GM23248 (cell line): ENCODE data around the gene EMC6. TPM values are rescaled to one million over a fixed set of nuclear protein-coding genes. Genes with fewer than 3 reads are reported as not detected.

Source experiments
- DNase-seq: peaks from one replicate; pipeline ENCODE4 v3.0.0-alpha.2; 2015
- H2AFZ ChIP-seq: fragments of 200-600 bp; sonication (generic); 2 replicates; pipeline ENCODE4 v1.6.1; 2016; ENCODE audit warnings: antibody characterized with exemption
- H3F3A ChIP-seq: fragments of 200-600 bp; sonication (generic); 2 replicates; pipeline ENCODE4 v1.6.1; 2016; ENCODE audit warnings: mild to moderate bottlenecking, antibody characterized with exemption, mixed run types; ENCODE audit not compliant: insufficient read depth
- H3K27ac ChIP-seq: fragments of 200-600 bp; sonication (generic); 2 replicates; pipeline ENCODE4 v1.5.1; 2016; ENCODE audit warnings: mild to moderate bottlenecking
- H3K27me3 ChIP-seq: fragments of 200-600 bp; sonication (generic); replicated peaks from 2 replicates; pipeline ENCODE4 v1.6.1; 2016; ENCODE audit warnings: mild to moderate bottlenecking; ENCODE audit not compliant: insufficient read depth
- H3K36me3 ChIP-seq: fragments of 200-600 bp; sonication (generic); 2 replicates; pipeline ENCODE4 v1.6.1; 2016; ENCODE audit warnings: low read depth, mild to moderate bottlenecking
- H3K4me1 ChIP-seq: fragments of 200-600 bp; sonication (generic); 2 replicates; pipeline ENCODE4 v1.6.1; 2016; ENCODE audit warnings: mild to moderate bottlenecking; ENCODE audit not compliant: insufficient read depth
- H3K4me2 ChIP-seq: fragments of 200-600 bp; sonication (generic); one replicate; pipeline ENCODE4 v1.6.1; 2016; ENCODE audit warnings: mild to moderate bottlenecking; ENCODE audit not compliant: unreplicated experiment
- H3K4me3 ChIP-seq: fragments of 200-600 bp; sonication (generic); 2 replicates; pipeline ENCODE4 v1.5.1; 2016; ENCODE audit warnings: mild to moderate bottlenecking
- H3K79me2 ChIP-seq: fragments of 200-600 bp; sonication (generic); 2 replicates; pipeline ENCODE4 v1.6.1; 2016; ENCODE audit warnings: mild to moderate bottlenecking; ENCODE audit not compliant: insufficient read depth
- H3K9ac ChIP-seq: fragments of 200-600 bp; sonication (generic); 2 replicates; pipeline ENCODE4 v1.6.1; 2016; ENCODE audit warnings: mild to moderate bottlenecking
- H3K9me2 ChIP-seq: fragments of 200-600 bp; sonication (generic); 2 replicates; pipeline ENCODE4 v1.6.1; 2016; ENCODE audit warnings: mixed run types, mild to moderate bottlenecking, moderate library complexity; ENCODE audit not compliant: insufficient read depth
- H3K9me3 ChIP-seq: fragments of 200-600 bp; sonication (generic); one replicate; pipeline ENCODE4 v1.6.1; 2017; ENCODE audit warnings: low read depth
- H4K20me1 ChIP-seq: fragments of 200-600 bp; sonication (generic); 2 replicates; pipeline ENCODE4 v1.6.0; 2016; ENCODE audit not compliant: insufficient read depth
- EZH2 ChIP-seq: fragments of 200-600 bp; sonication (generic); IDR thresholded peaks from 2 replicates; pipeline ENCODE4 v1.6.1; 2018; ENCODE audit warnings: antibody characterized with exemption, mild to moderate bottlenecking; ENCODE audit not compliant: insufficient read depth, poor library complexity, severe bottlenecking
- EZH2phosphoT487 ChIP-seq: fragments of 200-600 bp; sonication (generic); IDR thresholded peaks from 2 replicates; pipeline ENCODE4 v1.6.1; 2018; ENCODE audit warnings: antibody characterized with exemption, moderate library complexity, mild to moderate bottlenecking, low read depth; ENCODE audit not compliant: insufficient read depth
- WGBS, 2 experiments: methylation state at CpG; one replicate each; pipeline ENCODE4 v1.1.6; 2015 to 2017; ENCODE audit warnings: low lambda C conversion rate in 2 of 2, low coverage in 1 of 2; ENCODE audit errors: missing lambda C conversion rate in 2 of 2; 5-methylcytosine and 5-hydroxymethylcytosine counted together
- in situ Hi-C: fragments of 300-500 bp; cut with MboI; formaldehyde crosslinking; loops from 2 replicates; pipeline ENCODE4 v1.15.0; 2020
- polyA plus RNA-seq: library from polyadenylated mRNA; unstranded; fragments of >200 nt; fragmentation: Nextera tagmentation; extraction: Ambion mirVana; gene quantifications from 2 replicates; pipeline ENCODE4 v1.2.1, GENCODE V29; 2016
- total RNA-seq: library from RNA; depleted of rRNA; stranded (reverse); fragments of >200 nt; shearing (Covaris generic); gene quantifications from 2 replicates; pipeline ENCODE4 v1.2.3, GENCODE V29; 2014

Gene EMC6
- total and polyA plus RNA-seq, 2 experiments from 2014 or later, result 28.6 to 114 TPM

- H3K27ac ChIP-seq, result no peak overlapping the region
- peaks cover 4% of the 10 kb centered on the region; the same call in 1 of the 2 replicates for H3F3A ChIP-seq
- H3K4me1 ChIP-seq, result peaks cover 10% of the 10 kb centered on the region; the same call in 1 of the 2 replicates
- peak overlapping the region; percentile 81 for H2AFZ ChIP-seq
- H3K36me3 ChIP-seq, result no peaks in the 10 kb centered on the region
- no peak overlapping the region for H3K9ac ChIP-seq
- no peaks in the 10 kb centered on the region for H3K79me2 ChIP-seq
- H4K20me1 ChIP-seq, result no peaks in the 10 kb centered on the region
- H3K4me2 ChIP-seq, result peak overlapping the region; percentile 87
- TF ChIP-seq EZH2 (no peak), EZH2phosphoT487 (no peak)
- in situ Hi-C loops, result no loop called here
- 2 to 7% methylated on average over 9 to 17 of the region's 17 CpGs for WGBS, 2 experiments
- H3K4me3 ChIP-seq, result peak overlapping the region; percentile 72
- no peaks in the 10 kb centered on the region for H3K27me3 ChIP-seq
- DNase-seq, result peak; percentile 50
- H3K9me2 ChIP-seq, result no peaks in the 10 kb centered on the region
- no peaks in the 10 kb centered on the region for H3K9me3 ChIP-seq
Observed at GRCh38 chr17:3695129-3695722, 26.6 kb downstream of the EMC6 start.

GRCh38 chr17:3695723-3696411 lies 27.3 kb downstream of the EMC6 start, which contains the start of gene P2RX5:
Gene P2RX5 (minus strand): TSS chr17:3696155. CDS start chr17:3696005, 150 bp downstream.
- H3K27ac ChIP-seq, result no peak within 1 kb of the TSS

GRCh38 chr17:3697103-3697476 lies 28.5 kb downstream of the EMC6 start:
- Histone ChIP-seq H3K79me2 (no peaks in the 10 kb centered on the region), H3K9ac (no peak overlapping the region), H4K20me1 (no peaks in the 10 kb centered on the region), H3K9me2 (no peaks in the 10 kb centered on the region), H3K4me1 (peaks cover 10% of the 10 kb centered on the region; the same call in 1 of the 2 replicates), H3K27ac (no peak overlapping the region), H3K4me2 (no peak overlapping the region), H3F3A (peaks cover 4% of the 10 kb centered on the region; the same call in 1 of the 2 replicates), H3K4me3 (no peak overlapping the region), H2AFZ (no peak overlapping the region), H3K27me3 (no peaks in the 10 kb centered on the region), H3K36me3 (no peaks in the 10 kb centered on the region), H3K9me3 (no peaks in the 10 kb centered on the region)
- 34 to 39% methylated on average over 6 to 12 of the region's 12 CpGs for WGBS, 2 experiments
- no peak for DNase-seq
- no peak for TF ChIP-seq EZH2phosphoT487
- no peak for TF ChIP-seq EZH2
- in situ Hi-C loops, result no loop called here

More at GRCh38 chr17:3695723-3696411, 27.3 kb downstream of the EMC6 start, which contains the start of gene P2RX5:
- H3K79me2 ChIP-seq, result no peaks in the 10 kb centered on the region
- peak within 1 kb of the TSS; percentile 72 for H3K4me3 ChIP-seq
- no peak within 1 kb of the TSS for H3K9ac ChIP-seq
- 1 to 3% methylated on average over 49 to 65 of the region's 65 CpGs for WGBS, 2 experiments
- peaks cover 10% of the 10 kb centered on the region; the same call in 1 of the 2 replicates for H3K4me1 ChIP-seq
- H3K9me2 ChIP-seq, result no peaks in the 10 kb centered on the region
- peak within 1 kb of the TSS; percentile 87 for H3K4me2 ChIP-seq
- TF ChIP-seq EZH2phosphoT487 (no peak), EZH2 (no peak)
- H3F3A ChIP-seq, result peaks cover 4% of the 10 kb centered on the region; the same call in 1 of the 2 replicates
- in situ Hi-C loops, result no loop called here
- peak within 1 kb of the TSS; percentile 81 for H2AFZ ChIP-seq
- no peaks in the 10 kb centered on the region for H4K20me1 ChIP-seq
- no peaks in the 10 kb centered on the region for H3K9me3 ChIP-seq
- H3K27me3 ChIP-seq, result no peaks in the 10 kb centered on the region
- DNase-seq, result peak; percentile 54
- H3K36me3 ChIP-seq, result no peaks in the 10 kb centered on the region

DNA sequence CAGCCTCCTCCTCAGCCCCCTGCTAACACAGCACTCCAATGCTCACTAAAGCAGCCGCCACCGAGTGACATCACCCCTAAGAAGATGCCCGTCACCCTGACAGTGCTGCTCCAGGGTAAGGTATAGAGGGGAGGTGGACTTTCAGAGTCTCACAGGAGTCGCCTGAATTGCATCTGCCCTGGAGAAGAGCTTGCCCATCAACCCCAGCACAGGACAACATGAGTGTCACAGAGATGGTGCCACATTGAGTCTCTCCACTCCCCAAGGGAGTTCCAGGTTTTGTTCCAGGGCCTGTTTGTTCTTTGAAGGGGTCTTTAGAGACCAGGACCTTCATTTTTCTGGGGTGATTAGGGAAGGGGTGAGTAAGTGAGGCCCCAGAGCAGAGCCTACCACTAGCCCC lies 29.5 kb downstream of the EMC6 start:
- WGBS, 2 experiments, result 22 to 49% methylated on average over 4 of the region's 4 CpGs
- H3K4me3 ChIP-seq, result no peak overlapping the region
- H3K27me3 ChIP-seq, result no peaks in the 10 kb centered on the region
- H2AFZ ChIP-seq, result no peak overlapping the region
- no peaks in the 10 kb centered on the region for H4K20me1 ChIP-seq
- peaks cover 10% of the 10 kb centered on the region; the same call in 1 of the 2 replicates for H3K4me1 ChIP-seq
- in situ Hi-C loops, result no loop called here
- no peak for DNase-seq
- H3K79me2 ChIP-seq, result no peaks in the 10 kb centered on the region
- H3K9me3 ChIP-seq, result no peaks in the 10 kb centered on the region
- no peak for TF ChIP-seq EZH2phosphoT487
- TF ChIP-seq EZH2, result no peak
- no peak overlapping the region for H3K4me2 ChIP-seq
- no peaks in the 10 kb centered on the region for H3K9me2 ChIP-seq
- H3K36me3 ChIP-seq, result no peaks in the 10 kb centered on the region
- peaks cover 2% of the 10 kb centered on the region; the same call in 1 of the 2 replicates for H3F3A ChIP-seq
- H3K9ac ChIP-seq, result no peak overlapping the region
- no peak overlapping the region for H3K27ac ChIP-seq
